Peyer's patch (tissue), 4 donors: Measurements from ENCODE around the gene PRLHR. TPM values are rescaled to one million over a fixed set of nuclear protein-coding genes. Genes with fewer than 3 reads are reported as not detected.

ENCODE experiments used
- DNase-seq, 3 donors: peaks; one replicate each; pipeline ENCODE4 v3.0.0-alpha.2; 2017 to 2019
- H3K27ac ChIP-seq, 4 donors: fragments of 200-600 bp; sonication (generic); one replicate each; pipeline ENCODE4 v1.5.1; 2016 to 2019
- H3K27me3 ChIP-seq, 2 donors: fragments of 200-600 bp; sonication (generic); one replicate each; pipeline ENCODE4 v1.5.1; 2019
- H3K36me3 ChIP-seq, 3 donors: fragments of 200-600 bp; sonication (generic); one replicate each; pipeline ENCODE4 v1.5.1; 2016 to 2019
- H3K4me1 ChIP-seq, 4 donors: fragments of 200-600 bp; sonication (generic); one replicate each; pipeline ENCODE4 v1.5.1; 2016 to 2019
- H3K4me3 ChIP-seq, 4 donors: fragments of 200-600 bp; sonication (generic); 1 replicate in 3 of 4; 2 replicates in 1 of 4; pipeline ENCODE4 v1.5.1; 2016 to 2019; ENCODE audit warnings: mild to moderate bottlenecking in 1 of 4
- H3K9me3 ChIP-seq, 4 donors: fragments of 200-600 bp; sonication (generic); one replicate each; pipeline ENCODE4 v1.5.1; 2016 to 2019; ENCODE audit warnings: mild to moderate bottlenecking in 1 of 4
- POLR2A ChIP-seq, 2 donors: fragments of 450-650 bp; IDR thresholded peaks; one replicate each; pipeline ENCODE4 v1.5.1; 2017; ENCODE audit warnings: antibody characterized with exemption in 2 of 2, mild to moderate bottlenecking in 2 of 2, moderate library complexity in 2 of 2
- total RNA-seq, 4 donors: library from RNA; depleted of rRNA; stranded (reverse); fragments of >200 nt; gene quantifications; one replicate each; pipeline ENCODE4 v1.1.0, GENCODE V29; 2016
- TF ChIP-seq, protein P1 (sequence below), 6 experiments: fragments of 450-650 bp in 4 of 6; fragments of 200-600 bp in 2 of 6; sonication (generic) in 1 of 6; IDR thresholded peaks; one replicate each; pipeline ENCODE4 v1.5.1; 2017 to 2019; ENCODE audit warnings: antibody characterized with exemption in 6 of 6, mild to moderate bottlenecking in 3 of 6, moderate library complexity in 1 of 6

PRLHR gene
- total RNA-seq, 4 donors from 2014 or later, result not detected

DNA sequence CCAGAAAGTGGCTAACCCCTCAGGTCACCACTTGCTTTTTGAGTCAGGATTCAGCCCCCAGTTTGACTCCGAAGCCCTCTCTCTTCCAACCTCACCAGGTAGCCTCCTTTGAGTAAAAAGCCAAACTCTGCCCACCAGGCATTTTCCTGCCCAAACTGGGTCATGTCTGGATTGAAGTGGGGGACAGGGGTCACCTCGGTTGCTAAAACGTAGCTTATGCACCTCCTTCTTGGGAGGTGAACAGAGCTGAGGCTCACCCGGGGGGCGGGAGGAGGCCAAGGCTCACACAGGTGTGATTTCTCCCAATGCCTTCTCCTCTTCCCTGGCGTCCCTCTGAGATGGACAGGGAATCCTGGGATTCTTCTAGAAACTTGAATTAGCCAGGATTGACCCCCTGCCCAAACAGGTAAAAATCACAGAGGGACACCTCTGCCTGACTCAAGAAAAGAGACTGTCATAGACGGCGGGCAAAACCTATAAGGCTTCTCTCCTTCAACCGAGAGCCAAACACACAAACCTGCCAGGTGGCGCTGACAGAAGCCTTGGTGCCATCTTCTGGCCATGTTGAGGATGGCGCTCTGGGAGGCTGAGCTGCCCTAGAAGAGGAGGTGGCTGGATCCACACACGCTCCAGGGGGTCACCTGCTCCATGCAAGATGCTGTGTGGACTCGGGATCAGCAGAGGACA is 51.6 kb downstream of the PRLHR start:
- Histone ChIP-seq H3K36me3 (no peaks in the 10 kb centered on the region), H3K4me3 (no peak overlapping the region), H3K4me1 (no peaks in the 10 kb centered on the region), H3K27me3 (no peaks in the 10 kb centered on the region), H3K27ac (no peak overlapping the region), H3K9me3 (no peaks in the 10 kb centered on the region)
- DNase-seq, result peak in 2 of 3 donors; percentile 65 to 68
- TF ChIP-seq, protein P1, sequence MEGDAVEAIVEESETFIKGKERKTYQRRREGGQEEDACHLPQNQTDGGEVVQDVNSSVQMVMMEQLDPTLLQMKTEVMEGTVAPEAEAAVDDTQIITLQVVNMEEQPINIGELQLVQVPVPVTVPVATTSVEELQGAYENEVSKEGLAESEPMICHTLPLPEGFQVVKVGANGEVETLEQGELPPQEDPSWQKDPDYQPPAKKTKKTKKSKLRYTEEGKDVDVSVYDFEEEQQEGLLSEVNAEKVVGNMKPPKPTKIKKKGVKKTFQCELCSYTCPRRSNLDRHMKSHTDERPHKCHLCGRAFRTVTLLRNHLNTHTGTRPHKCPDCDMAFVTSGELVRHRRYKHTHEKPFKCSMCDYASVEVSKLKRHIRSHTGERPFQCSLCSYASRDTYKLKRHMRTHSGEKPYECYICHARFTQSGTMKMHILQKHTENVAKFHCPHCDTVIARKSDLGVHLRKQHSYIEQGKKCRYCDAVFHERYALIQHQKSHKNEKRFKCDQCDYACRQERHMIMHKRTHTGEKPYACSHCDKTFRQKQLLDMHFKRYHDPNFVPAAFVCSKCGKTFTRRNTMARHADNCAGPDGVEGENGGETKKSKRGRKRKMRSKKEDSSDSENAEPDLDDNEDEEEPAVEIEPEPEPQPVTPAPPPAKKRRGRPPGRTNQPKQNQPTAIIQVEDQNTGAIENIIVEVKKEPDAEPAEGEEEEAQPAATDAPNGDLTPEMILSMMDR (IDR thresholded peaks at IDR 0.05), result peak in 4 of 6 experiments; percentile 44 to 68 (median 60)
- TF ChIP-seq POLR2A (IDR thresholded peaks at IDR 0.05), result no peak

DNA sequence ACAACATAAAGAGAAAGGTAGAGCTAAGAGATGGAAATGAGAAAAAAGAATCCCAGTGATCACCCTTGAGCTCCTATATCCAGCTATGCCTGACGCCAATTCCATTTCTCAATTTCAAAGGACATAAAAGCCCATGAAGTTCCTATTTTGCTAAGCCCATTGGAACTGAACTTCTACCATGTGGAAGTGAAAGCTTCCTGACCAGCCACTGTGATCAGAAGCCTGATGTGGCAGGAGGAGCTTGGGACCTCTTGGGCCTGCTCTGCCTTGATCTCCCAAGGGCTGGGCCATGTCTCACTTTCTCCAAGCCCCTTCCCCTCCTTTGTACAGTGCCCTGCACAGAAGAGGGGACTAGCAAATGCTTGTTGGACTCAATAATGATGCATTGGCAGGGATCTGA is 52.7 kb downstream of the PRLHR start:
- Histone ChIP-seq H3K4me1 (no peaks in the 10 kb centered on the region), H3K9me3 (no peaks in the 10 kb centered on the region), H3K36me3 (no peaks in the 10 kb centered on the region), H3K27me3 (no peaks in the 10 kb centered on the region), H3K4me3 (no peak overlapping the region), H3K27ac (no peak overlapping the region)
- no peak for DNase-seq
- TF ChIP-seq POLR2A (IDR thresholded peaks at IDR 0.05), result no peak
- TF ChIP-seq, protein P1 (IDR thresholded peaks at IDR 0.05), result no peak

DNA sequence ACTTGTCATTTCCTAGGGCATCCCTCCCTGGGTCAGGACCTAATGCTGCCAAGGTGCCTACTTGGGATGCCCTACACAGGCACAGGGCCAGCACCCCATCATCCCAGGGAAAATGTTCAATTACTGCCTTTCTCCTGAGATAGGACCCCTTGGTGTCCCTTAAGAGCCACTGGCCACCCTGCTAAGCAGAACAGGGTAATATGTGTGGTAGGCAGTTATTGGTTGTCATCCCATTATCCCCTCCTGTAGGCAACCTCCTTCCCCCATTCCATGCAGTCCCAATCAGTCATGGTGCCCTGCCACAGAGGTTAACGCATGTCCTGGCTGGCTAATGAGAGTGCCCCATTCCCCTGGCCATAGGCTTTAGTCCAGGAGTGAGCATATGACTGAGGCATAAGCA is 53.2 kb downstream of the PRLHR start:
- no peaks in the 10 kb centered on the region for H3K4me1 ChIP-seq
- no peaks in the 10 kb centered on the region for H3K36me3 ChIP-seq
- no peaks in the 10 kb centered on the region for H3K27me3 ChIP-seq
- H3K4me3 ChIP-seq, result no peak overlapping the region
- H3K27ac ChIP-seq, result no peak overlapping the region
- no peaks in the 10 kb centered on the region for H3K9me3 ChIP-seq
- TF ChIP-seq, protein P1 (IDR thresholded peaks at IDR 0.05), result no peak
- TF ChIP-seq POLR2A (IDR thresholded peaks at IDR 0.05), result no peak
- DNase-seq, result no peak

DNA sequence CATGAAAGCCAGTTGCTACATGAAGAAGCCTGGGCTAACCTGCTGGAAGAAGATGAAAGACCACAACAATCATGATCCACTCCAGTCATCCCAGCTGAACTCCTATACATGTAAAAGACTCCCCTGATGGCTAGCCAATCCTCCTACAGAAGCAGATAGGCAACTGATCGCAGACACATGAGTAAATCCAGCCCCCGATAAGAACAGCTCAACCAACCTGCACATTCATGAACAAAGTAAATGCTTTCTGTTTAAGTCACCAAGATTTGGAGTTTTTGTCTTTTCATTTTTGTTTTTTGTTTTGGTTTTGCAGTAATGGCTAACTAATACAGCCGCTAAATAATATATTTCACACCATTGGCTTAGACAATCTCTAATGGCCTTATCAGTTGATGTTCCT is 53.7 kb downstream of the PRLHR start:
- no peak overlapping the region for H3K4me3 ChIP-seq
- H3K27ac ChIP-seq, result no peak overlapping the region
- no peaks in the 10 kb centered on the region for H3K27me3 ChIP-seq
- TF ChIP-seq, protein P1 (IDR thresholded peaks at IDR 0.05), result no peak
- TF ChIP-seq POLR2A (IDR thresholded peaks at IDR 0.05), result no peak
- no peaks in the 10 kb centered on the region for H3K4me1 ChIP-seq
- H3K9me3 ChIP-seq, result no peaks in the 10 kb centered on the region
- H3K36me3 ChIP-seq, result no peaks in the 10 kb centered on the region
- DNase-seq, result no peak

Other genes with a start within 250 kb of the PRLHR start
- 10 to 100 TPM; 20.6 to 42.6 (median 33.1) TPM for gene CACUL1, start 159.3 kb upstream of the PRLHR start, total RNA-seq